Stromal cell of bone marrow (primary cell): Measurements from ENCODE around the gene CNTN2.

Experiments used
- DNase-seq: peaks from one replicate; pipeline ENCODE4 v3.0.0-alpha.2; 2012; ENCODE audit warnings: low read depth

Gene CNTN2

GRCh38 chr1:205024679-205025078 is 18.3 kb upstream of the CNTN2 start:
- DNase-seq, result no peak

DNA sequence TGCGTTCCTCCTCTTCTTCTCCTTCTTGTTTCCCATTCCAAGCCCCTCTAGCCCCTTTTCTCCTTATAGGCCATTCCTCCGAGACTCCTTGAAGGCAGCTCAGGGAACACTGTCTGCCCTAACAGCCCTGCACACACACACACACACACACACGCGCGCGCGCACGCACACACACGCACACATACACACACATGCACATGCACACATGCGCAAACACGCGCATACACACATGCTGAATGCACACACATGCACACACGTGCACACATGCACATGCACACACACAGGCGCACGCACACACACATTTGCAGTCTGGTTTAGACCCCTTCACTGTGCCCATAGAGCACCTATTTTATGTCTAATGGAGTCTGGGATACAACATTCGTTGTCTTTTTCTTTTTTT is 17.8 kb upstream of the CNTN2 start:
- DNase-seq, result no peak

- DNase-seq, result no peak
These were observed 16.8 kb upstream of the CNTN2 start for GRCh38 chr1:205026181-205026580.

- no peak for DNase-seq
These were observed 14.6 kb upstream of the CNTN2 start for GRCh38 chr1:205028390-205028789.

- no peak for DNase-seq
These were observed 14.1 kb upstream of the CNTN2 start for GRCh38 chr1:205028924-205029323.

DNA sequence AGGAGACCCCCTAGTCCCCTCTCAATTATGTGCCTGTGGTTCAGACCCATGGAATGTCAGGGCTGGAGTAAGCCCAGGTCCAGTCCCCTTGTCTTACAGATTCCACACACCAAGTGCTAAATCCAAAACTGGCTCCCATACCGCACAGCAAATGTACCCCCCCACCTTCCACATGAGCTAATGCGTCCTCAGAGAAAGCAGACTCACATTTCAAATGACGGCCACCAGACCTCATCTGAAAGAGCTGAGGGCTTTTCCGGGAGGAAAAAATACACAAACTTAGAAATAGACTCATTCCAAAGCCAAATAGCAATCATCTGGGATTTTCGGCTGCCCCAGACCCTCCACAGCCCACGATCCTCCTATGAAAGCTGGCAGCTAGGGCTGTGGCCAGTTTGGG is 12.8 kb upstream of the CNTN2 start:
- no peak for DNase-seq

DNA sequence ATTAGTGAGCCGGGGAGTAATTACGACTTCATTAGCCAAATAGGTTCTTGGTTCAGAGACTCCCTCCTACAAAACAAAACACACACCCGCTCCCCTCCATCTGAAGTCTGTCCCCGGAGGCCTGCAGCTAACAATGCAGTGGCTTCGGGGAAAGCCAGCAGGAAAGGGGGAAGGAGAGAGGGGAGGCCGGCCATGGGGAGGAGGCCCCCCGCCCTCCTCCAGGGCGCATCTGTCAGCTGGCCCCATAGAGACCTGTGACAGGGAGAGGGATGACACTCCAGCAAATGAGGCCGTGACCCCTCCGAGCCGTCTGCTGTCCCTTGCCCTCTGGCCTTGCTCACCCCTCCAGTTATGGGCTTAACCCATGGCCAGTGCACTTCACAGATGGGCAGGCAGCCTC is 12.1 kb upstream of the CNTN2 start:
- DNase-seq, result no peak

GRCh38 chr1:205032508-205032907 is 10.5 kb upstream of the CNTN2 start:
- no peak for DNase-seq

- DNase-seq, result no peak
These were observed 5.5 kb upstream of the CNTN2 start for GRCh38 chr1:205037539-205037938.

- no peak for DNase-seq
These were observed 4.8 kb upstream of the CNTN2 start for GRCh38 chr1:205038132-205038786.

GRCh38 chr1:205041001-205041715 is 1.9 kb upstream of the CNTN2 start:
- no peak for DNase-seq

GRCh38 chr1:205041998-205042910 is 758 bp upstream of the CNTN2 start:
- no peak for DNase-seq

DNA sequence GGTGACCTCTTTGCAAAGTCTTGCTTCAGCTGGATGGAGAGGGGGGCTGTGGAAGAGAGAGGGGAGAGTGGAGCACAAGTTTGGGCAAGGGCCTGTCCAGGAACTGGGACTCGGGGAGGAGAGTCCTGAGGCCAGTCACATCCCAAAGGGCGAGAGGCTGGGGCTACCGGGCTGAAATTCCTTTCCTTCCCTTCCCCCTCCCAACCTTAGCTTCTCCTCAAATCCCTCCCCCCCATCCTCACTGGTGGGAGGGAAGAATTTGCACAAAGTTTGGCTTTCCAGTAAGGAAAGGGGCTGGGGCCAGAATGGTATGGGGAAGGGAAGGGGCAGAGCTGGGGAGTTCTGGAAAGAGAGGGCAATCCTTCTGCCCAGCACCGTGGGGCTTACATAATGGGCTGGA is 854 bp downstream of the CNTN2 start:
- no peak for DNase-seq

GRCh38 chr1:205044741-205045140 is 1.7 kb downstream of the CNTN2 start:
- DNase-seq, result no peak

- no peak for DNase-seq
These were observed 2.1 kb downstream of the CNTN2 start for GRCh38 chr1:205045146-205045545.

- DNase-seq, result no peak
These were observed 3.9 kb downstream of the CNTN2 start for GRCh38 chr1:205046870-205047269.

- no peak for DNase-seq
These were observed 4.8 kb downstream of the CNTN2 start for GRCh38 chr1:205047764-205048231.

GRCh38 chr1:205048382-205048781 is 5.4 kb downstream of the CNTN2 start:
- no peak for DNase-seq

DNA sequence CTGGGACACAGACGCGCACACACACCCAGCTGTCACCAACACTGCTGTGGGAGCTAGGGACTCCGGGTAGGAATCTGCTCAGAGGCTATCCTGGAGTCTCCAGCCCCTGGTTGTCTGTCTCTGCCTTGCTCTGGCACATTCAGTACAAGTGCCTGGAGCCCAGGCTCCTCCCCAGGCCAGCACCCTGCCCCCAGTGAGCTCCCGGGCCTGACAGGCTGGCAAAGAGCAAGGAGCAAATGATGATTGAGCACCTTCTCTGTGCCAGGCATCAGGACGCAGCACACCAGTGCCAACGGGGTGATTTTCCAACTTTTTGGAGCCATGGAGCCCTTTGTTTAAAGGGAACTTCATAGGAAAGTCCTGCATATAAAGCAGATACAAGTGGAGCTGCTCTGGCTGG is 6.5 kb downstream of the CNTN2 start:
- no peak for DNase-seq

- DNase-seq, result no peak
These were observed 9.7 kb downstream of the CNTN2 start for GRCh38 chr1:205052690-205053089.

GRCh38 chr1:205053296-205053695 is 10.3 kb downstream of the CNTN2 start:
- DNase-seq, result no peak

- DNase-seq, result no peak
These were observed 11.0 kb downstream of the CNTN2 start for GRCh38 chr1:205054013-205054412.

DNA sequence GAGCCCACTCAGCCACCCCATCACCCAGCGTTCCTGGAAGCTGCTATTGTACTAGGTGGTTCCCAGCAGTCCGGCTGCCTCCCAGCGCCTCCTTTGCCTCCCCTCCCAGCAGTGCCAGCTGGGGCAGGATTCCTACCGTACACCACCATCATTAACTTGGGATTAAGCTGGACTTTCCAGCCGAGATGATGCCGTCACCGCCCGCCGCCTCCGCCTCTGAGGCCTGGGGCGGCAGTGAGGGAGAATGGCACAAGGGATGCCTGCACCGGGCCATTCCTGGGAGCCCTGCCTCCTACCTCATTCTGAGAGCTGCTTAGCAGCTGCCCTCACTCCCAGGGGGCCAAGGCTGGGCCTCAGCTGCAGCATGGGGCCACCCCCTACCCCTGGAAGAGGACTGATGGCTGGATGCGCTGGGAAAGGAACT is 13.2 kb downstream of the CNTN2 start:
- no peak for DNase-seq
